HepG2 (cell line): Measurements from ENCODE around the gene FILIP1.

Source experiments
- HDAC6 ChIP-seq: fragments of 200-600 bp; sonication (generic); IDR thresholded peaks from 2 replicates; pipeline ENCODE4 v1.7.0; 2017; ENCODE audit warnings: mild to moderate bottlenecking, antibody characterized with exemption, low read length, low read depth
- NFKB2 ChIP-seq: sonication (generic); formaldehyde crosslinking; IDR thresholded peaks from 2 replicates; pipeline ENCODE4 v1.4.0; 2020; ENCODE audit warnings: missing genetic modification reagents, borderline replicate concordance
- SMYD3 ChIP-seq: sonication (generic); formaldehyde crosslinking; IDR thresholded peaks from 2 replicates; pipeline ENCODE4 v1.8.1; 2023; ENCODE audit warnings: mild to moderate bottlenecking, missing genetic modification reagents

DNA sequence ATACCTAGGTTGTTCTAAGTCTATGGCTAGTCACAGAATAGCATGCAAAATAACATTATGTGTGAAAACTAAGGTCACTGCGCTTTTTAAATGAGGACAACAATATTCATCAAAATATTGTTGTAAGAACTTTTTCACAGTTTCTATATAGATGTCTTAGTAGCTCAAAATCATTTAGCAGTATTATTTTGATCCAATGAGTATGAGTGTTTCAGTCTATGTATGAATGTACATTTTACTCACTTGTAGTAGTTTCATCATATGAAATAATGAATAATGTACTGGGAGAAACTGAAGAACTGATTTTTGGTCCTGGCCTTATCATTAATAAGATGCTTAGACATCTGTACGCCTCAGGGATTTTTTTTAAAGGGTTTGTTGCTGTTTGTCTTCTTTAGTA lies 192.5 kb downstream of the FILIP1 start:
- TF ChIP-seq SMYD3 (CRISPR knock-in tag) (no peak), NFKB2 (no peak), HDAC6 (no peak)
